K562 (cell line): ENCODE results near the gene CSF3.

Experiments
- TF ChIP-seq, protein P1 (sequence below): sonication (generic); formaldehyde crosslinking; IDR thresholded peaks from 2 replicates; pipeline ENCODE4 v1.8.1; 2022; ENCODE audit warnings: missing genetic modification reagents
- TF ChIP-seq, protein P2 (sequence below): fragments of 200-800 bp; sonication (Bioruptor generic); IDR thresholded peaks from 2 replicates; pipeline ENCODE4 v1.6.1; 2017; ENCODE audit warnings: missing genetic modification characterization, missing compliant biosample characterization

DNA sequence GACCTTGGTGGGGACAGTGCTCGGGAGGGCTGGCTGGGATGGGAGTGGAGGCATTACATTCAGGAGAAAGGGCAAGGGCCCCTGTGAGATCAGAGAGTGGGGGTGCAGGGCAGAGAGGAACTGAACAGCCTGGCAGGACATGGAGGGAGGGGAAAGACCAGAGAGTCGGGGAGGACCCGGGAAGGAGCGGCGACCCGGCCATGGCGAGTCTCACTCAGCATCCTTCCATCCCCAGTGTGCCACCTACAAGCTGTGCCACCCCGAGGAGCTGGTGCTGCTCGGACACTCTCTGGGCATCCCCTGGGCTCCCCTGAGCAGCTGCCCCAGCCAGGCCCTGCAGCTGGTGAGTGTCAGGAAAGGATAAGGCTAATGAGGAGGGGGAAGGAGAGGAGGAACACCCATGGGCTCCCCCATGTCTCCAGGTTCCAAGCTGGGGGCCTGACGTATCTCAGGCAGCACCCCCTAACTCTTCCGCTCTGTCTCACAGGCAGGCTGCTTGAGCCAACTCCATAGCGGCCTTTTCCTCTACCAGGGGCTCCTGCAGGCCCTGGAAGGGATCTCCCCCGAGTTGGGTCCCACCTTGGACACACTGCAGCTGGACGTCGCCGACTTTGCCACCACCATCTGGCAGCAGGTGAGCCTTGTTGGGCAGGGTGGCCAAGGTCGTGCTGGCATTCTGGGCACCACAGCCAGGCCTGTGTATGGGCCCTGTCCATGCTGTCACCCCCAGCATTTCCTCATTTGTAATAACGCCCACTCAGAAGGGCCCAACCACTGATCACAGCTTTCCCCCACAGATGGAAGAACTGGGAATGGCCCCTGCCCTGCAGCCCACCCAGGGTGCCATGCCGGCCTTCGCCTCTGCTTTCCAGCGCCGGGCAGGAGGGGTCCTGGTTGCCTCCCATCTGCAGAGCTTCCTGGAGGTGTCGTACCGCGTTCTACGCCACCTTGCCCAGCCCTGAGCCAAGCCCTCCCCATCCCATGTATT lies 1.1 kb downstream of the CSF3 start:
- TF ChIP-seq, protein P1, sequence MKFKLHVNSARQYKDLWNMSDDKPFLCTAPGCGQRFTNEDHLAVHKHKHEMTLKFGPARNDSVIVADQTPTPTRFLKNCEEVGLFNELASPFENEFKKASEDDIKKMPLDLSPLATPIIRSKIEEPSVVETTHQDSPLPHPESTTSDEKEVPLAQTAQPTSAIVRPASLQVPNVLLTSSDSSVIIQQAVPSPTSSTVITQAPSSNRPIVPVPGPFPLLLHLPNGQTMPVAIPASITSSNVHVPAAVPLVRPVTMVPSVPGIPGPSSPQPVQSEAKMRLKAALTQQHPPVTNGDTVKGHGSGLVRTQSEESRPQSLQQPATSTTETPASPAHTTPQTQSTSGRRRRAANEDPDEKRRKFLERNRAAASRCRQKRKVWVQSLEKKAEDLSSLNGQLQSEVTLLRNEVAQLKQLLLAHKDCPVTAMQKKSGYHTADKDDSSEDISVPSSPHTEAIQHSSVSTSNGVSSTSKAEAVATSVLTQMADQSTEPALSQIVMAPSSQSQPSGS (CRISPR knock-in tag), result no peak
- TF ChIP-seq, protein P2, sequence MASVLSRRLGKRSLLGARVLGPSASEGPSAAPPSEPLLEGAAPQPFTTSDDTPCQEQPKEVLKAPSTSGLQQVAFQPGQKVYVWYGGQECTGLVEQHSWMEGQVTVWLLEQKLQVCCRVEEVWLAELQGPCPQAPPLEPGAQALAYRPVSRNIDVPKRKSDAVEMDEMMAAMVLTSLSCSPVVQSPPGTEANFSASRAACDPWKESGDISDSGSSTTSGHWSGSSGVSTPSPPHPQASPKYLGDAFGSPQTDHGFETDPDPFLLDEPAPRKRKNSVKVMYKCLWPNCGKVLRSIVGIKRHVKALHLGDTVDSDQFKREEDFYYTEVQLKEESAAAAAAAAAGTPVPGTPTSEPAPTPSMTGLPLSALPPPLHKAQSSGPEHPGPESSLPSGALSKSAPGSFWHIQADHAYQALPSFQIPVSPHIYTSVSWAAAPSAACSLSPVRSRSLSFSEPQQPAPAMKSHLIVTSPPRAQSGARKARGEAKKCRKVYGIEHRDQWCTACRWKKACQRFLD (CRISPR knock-in tag), result no peak
